ENCODE results near the gene NUDT5. TPM values are rescaled to one million over a fixed set of nuclear protein-coding genes. Genes with fewer than 3 reads are reported as not detected.

NUDT5 gene
- total RNA-seq, 1 donor from 2014 or later: 53.5 TPM

GRCh38 chr10:12195281-12195602, 449 bp downstream of the NUDT5 start:
- Mint-ChIP-seq H3K9me3 (ENCODE audit: unreplicated experiment) (peaks cover 12% of the 10 kb centered on the region), H3K27me3 (ENCODE audit: unreplicated experiment) (peaks cover 6% of the 10 kb centered on the region), H3K4me3 (ENCODE audit: unreplicated experiment) (peak overlapping the region; percentile 99), H3K27ac (ENCODE audit: unreplicated experiment) (peak overlapping the region; percentile 99), H3K4me1 (ENCODE audit: low read depth, unreplicated experiment) (peaks cover 11% of the 10 kb centered on the region), H3K36me3 (ENCODE audit: unreplicated experiment) (no peaks in the 10 kb centered on the region)
- DNase-seq: no peak
- TF ChIP-seq CTCF (IDR thresholded peaks at IDR 0.05; ENCODE audit: partially characterized antibody, unreplicated experiment): no peak

GRCh38 chr10:12194752-12195271, 879 bp downstream of the NUDT5 start:
- Mint-ChIP-seq H3K27me3 (ENCODE audit: unreplicated experiment) (peaks cover 6% of the 10 kb centered on the region), H3K4me1 (ENCODE audit: low read depth, unreplicated experiment) (peaks cover 11% of the 10 kb centered on the region), H3K36me3 (ENCODE audit: unreplicated experiment) (no peaks in the 10 kb centered on the region), H3K9me3 (ENCODE audit: unreplicated experiment) (peaks cover 12% of the 10 kb centered on the region), H3K27ac (ENCODE audit: unreplicated experiment) (peak overlapping the region; percentile 99), H3K4me3 (ENCODE audit: unreplicated experiment) (peak overlapping the region; percentile 99)
- TF ChIP-seq CTCF (IDR thresholded peaks at IDR 0.05; ENCODE audit: partially characterized antibody, unreplicated experiment): no peak
- peak; percentile 22 for DNase-seq

DNA sequence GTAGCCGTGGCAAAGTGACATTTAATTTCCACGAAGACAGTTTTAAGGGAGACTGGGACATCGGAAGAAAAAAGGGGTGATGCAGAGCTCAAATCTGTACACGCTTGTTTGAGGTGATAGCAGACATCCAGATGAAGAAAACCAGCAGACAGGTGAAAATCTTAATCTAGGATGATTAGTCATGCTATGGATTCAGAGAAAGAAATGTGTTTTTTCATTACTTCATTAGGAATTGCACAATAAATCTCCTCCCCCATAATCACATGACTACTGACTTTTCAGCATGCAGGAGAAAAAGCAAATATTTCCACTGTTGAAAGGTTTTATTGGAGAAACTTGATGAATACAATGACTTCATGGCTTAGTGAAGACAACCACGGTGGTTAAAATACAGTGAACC, 2.5 kb downstream of the NUDT5 start:
- peaks cover 6% of the 10 kb centered on the region for H3K27me3 Mint-ChIP-seq (ENCODE audit: unreplicated experiment)

GRCh38 chr10:12191715-12192114, 4.0 kb downstream of the NUDT5 start:
- Mint-ChIP-seq H3K9me3 (ENCODE audit: unreplicated experiment) (peaks cover 11% of the 10 kb centered on the region), H3K27me3 (ENCODE audit: unreplicated experiment) (peaks cover 6% of the 10 kb centered on the region), H3K4me3 (ENCODE audit: unreplicated experiment) (no peak overlapping the region), H3K27ac (ENCODE audit: unreplicated experiment) (no peak overlapping the region), H3K36me3 (ENCODE audit: unreplicated experiment) (no peaks in the 10 kb centered on the region), H3K4me1 (ENCODE audit: low read depth, unreplicated experiment) (peaks cover 11% of the 10 kb centered on the region)
- DNase-seq: no peak
- no peak for TF ChIP-seq CTCF (IDR thresholded peaks at IDR 0.05; ENCODE audit: partially characterized antibody, unreplicated experiment)

More for the DNA sequence above, 2.5 kb downstream of the NUDT5 start:
- Mint-ChIP-seq H3K4me1 (ENCODE audit: low read depth, unreplicated experiment) (peaks cover 11% of the 10 kb centered on the region), H3K9me3 (ENCODE audit: unreplicated experiment) (peaks cover 12% of the 10 kb centered on the region), H3K4me3 (ENCODE audit: unreplicated experiment) (no peak overlapping the region), H3K36me3 (ENCODE audit: unreplicated experiment) (no peaks in the 10 kb centered on the region), H3K27ac (ENCODE audit: unreplicated experiment) (no peak overlapping the region)
- DNase-seq: no peak
- TF ChIP-seq CTCF (IDR thresholded peaks at IDR 0.05; ENCODE audit: partially characterized antibody, unreplicated experiment): no peak

DNA sequence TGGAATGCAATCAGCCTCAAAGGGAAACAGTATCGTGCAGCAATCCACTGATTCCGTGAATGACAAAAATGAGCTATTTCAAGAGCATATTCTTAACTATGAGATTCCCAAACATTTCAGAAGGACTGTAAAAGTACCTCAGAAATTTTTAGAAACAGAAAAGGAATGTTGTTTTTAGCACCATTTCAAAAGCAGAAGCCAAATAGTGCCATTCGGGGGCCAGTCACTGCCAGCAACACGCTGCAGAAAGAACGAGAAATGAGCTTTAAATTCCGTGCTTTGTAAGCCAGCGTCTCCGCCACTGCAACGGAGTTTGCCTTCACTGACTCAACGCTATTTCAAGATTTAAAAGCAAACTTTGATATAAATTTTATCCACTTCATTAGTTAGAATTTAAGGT, 6.3 kb downstream of the NUDT5 start:
- no peak for DNase-seq
- no peak for TF ChIP-seq CTCF (IDR thresholded peaks at IDR 0.05; ENCODE audit: partially characterized antibody, unreplicated experiment)
- H3K27ac Mint-ChIP-seq (ENCODE audit: unreplicated experiment): no peak overlapping the region

More for the DNA sequence above, 6.3 kb downstream of the NUDT5 start:
- Mint-ChIP-seq H3K9me3 (ENCODE audit: unreplicated experiment) (no peaks in the 10 kb centered on the region), H3K4me1 (ENCODE audit: low read depth, unreplicated experiment) (peaks cover 8% of the 10 kb centered on the region), H3K4me3 (ENCODE audit: unreplicated experiment) (no peak overlapping the region), H3K36me3 (ENCODE audit: unreplicated experiment) (no peaks in the 10 kb centered on the region), H3K27me3 (ENCODE audit: unreplicated experiment) (no peaks in the 10 kb centered on the region)

Data from glutamatergic neuron (in vitro differentiated cells).